HT-29 (cell line): ENCODE data around the gene P3H2. TPM values are rescaled to one million over a fixed set of nuclear protein-coding genes. Genes with fewer than 3 reads are reported as not detected.

Source experiments
- DNase-seq: peaks from one replicate; pipeline ENCODE4 v3.0.0-alpha.2; 2015; ENCODE audit warnings: low spot score
- total RNA-seq: library from RNA; depleted of rRNA; stranded (reverse); fragments of >200 nt; shearing (Covaris generic); gene quantifications from 2 replicates; pipeline ENCODE4 v1.2.3, GENCODE V29; 2014

The P3H2 gene
- total RNA-seq, 1 experiment from 2014 or later: 1.1 TPM

- no peak for DNase-seq
These were observed 64.9 kb downstream of the P3H2 start for GRCh38 chr3:190055773-190056172.

DNA sequence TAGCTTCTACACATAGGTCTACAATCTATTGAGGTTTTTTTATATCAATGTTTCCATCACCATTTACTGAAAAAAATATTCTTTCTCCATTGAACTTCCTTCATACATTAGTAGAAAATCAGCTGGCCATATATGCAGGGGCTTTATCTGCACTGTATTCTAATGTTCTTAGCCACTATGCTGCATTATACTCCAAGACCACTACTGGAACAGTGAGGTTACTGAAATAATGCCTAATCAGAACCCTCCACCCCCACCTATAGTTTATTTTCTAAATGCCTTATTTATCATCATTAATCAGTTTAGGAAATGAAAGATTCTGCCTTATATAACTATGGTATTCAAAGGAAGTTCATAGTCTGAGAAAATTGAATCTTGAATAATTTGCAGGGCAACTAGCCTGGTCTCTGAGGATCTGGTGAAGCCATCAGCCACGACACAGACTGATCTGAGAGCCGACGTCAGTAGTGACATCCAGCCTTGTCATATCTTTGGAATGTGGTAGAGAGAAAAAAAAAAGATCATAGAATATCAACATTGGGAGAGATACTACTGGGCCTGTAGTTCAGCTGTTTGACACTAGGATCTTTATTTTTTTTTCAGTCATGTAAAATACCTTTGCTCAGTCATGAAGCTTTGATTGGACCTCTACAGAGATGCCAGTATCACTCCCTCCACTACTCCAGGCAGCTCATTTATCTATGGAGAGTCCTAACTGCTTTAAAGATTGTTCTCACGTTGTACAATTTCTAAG, 66.6 kb downstream of the P3H2 start:
- peak; percentile 33 for DNase-seq

DNA sequence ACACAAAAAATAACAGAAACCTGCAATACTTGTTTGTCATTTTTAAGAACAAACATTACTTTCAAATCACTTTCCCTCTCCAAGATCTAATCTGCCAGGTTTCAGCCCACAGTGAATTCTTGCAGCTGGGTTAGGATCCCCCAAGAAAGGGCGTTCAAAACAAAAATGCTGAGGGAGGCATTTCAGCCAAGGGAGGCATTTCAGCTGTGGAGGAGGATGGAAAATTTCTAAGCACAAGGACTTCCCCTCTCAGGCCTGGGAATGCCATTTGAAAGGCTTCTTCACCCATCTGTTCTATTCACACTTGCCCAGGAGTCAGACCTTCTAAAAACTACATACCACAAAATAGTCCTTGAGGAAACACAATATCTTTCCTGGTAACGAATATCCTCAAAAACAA, 69.1 kb downstream of the P3H2 start:
- no peak for DNase-seq

DNA sequence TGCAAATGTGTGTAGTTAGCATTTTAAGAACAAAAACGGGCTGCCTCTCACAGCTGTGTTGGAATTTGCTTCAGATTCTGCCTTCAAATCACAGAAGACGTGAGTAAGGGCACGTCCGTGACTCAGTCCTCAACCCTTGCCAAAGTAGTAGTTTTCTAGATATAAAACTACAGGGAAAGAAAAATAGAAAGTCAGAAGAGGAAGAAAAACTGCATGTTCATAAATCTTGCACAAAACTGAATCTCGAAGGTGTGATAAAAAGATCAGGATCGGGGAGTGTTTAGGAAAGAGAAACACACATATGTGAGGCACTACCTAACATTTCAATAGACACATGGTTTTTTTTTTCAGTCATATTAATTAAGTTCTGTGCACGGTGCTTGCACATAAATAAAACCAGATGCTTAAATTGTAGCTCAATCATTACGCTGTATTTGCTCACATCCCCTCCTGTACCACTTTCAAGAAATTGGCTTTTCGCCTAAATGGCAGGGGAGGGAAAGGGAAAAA, 71.7 kb downstream of the P3H2 start:
- no peak for DNase-seq

DNA sequence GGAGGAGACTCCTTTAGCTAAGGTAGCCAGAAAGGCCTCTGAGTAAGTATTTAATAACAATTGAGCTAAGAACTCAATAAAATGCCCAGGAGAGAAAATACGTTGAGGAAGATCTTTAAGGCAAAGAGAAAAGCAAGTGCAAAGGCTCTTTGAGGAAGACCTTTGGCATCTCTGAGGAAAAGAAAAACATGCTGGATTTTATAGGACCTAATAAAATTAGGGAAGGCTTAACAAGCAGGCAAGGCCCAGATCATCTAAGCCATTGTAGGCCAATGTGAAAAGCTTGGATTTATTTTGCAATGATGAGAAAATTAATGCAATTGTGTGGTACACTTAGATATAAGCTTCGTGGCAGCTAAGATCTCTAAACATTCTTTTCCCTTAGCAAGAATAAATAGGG, 75.7 kb downstream of the P3H2 start:
- no peak for DNase-seq

DNA sequence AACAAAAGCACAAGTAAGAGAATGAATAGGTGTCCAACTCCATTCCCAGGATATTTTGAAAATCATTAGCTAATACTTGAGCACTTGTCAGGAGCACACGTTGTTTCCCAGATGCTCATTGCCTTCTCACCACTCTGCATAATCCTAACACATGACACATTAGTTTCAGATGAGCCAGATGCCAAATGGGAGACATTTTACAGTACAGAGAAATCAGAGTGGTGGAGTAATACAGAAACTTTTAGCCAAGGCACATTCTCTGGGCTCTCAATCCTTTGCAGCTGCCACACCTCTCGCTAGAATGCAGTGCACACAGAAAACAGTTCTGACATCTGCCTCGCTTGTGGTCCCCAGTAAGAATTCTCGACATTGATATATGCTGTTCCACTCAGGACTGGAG, 76.6 kb downstream of the P3H2 start:
- no peak for DNase-seq

DNA sequence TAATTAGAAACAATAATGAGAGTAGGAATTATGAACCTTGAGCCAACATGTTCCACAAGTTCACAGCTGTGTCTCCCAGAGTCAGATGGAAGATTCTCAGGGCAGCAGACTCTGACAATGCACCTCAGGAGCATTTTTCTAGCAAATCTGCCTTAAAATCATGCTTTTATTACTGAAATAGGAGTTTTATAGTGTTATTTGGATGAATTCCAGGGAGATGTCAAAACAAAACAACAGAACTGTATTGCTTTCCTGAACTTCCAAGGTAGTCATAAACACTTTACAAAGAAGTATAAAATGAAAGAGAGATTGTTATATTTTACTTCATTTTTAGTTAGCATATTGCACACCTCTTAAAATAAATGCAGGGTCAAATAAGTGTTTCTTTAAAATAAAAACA, 77.0 kb downstream of the P3H2 start:
- no peak for DNase-seq

DNA sequence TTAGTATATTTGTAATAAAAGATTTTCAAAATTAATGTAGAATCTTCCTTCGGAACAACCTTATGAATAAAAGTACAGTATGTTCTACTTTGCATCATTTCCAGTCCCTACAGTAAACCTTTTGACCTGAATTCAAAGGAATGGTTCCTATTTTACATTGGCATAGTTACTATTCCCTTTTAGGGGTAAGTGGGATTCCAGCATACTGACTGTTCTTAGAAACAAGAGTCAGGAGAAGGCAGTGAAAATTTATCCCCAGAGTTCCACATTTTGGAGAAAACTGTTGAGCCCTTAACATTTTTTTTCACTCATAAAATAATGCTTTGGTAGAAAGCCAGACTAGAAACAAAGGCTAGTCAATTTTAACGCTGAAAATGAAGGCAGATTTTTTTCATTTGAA, 78.1 kb downstream of the P3H2 start:
- no peak for DNase-seq

- no peak for DNase-seq
These were observed 79.2 kb downstream of the P3H2 start for GRCh38 chr3:190041333-190042041.

- DNase-seq: no peak
These were observed 80.6 kb downstream of the P3H2 start for GRCh38 chr3:190040145-190040544.

GRCh38 chr3:190038050-190038933, 82.4 kb downstream of the P3H2 start:
- peak; percentile 52 for DNase-seq

GRCh38 chr3:190036631-190037030, 84.1 kb downstream of the P3H2 start:
- no peak for DNase-seq

- DNase-seq: no peak
These were observed 86.3 kb downstream of the P3H2 start for GRCh38 chr3:190034446-190034845.

GRCh38 chr3:190032923-190033322, 87.8 kb downstream of the P3H2 start:
- no peak for DNase-seq

- DNase-seq: peak; percentile 12
These were observed 88.6 kb downstream of the P3H2 start for GRCh38 chr3:190031887-190032752.

DNA sequence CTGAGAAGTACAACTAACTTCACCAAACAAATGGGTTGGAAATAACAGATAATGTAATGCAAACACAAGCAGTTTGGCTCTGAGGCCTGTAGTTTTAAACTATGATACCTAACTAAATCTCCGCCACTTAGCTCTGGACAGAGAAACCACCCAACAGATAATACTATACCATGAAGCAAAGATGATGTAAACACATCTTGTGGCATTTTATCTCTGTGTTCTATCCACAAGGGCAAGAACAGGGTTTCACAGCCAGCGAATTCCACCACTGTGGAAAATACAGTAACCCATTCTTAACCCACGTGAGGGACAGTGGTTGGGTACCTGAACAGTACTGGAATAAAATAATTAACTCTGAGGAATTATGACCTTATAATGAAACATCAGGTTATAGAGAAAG, 93.6 kb downstream of the P3H2 start:
- no peak for DNase-seq

- no peak for DNase-seq
These were observed 94.5 kb downstream of the P3H2 start for GRCh38 chr3:190026154-190026553.

- DNase-seq: no peak
These were observed 95.8 kb downstream of the P3H2 start for GRCh38 chr3:190024912-190025311.

- DNase-seq: no peak
These were observed 100.9 kb downstream of the P3H2 start for GRCh38 chr3:190019844-190020243.

GRCh38 chr3:190019006-190019405, 101.7 kb downstream of the P3H2 start:
- DNase-seq: no peak

DNA sequence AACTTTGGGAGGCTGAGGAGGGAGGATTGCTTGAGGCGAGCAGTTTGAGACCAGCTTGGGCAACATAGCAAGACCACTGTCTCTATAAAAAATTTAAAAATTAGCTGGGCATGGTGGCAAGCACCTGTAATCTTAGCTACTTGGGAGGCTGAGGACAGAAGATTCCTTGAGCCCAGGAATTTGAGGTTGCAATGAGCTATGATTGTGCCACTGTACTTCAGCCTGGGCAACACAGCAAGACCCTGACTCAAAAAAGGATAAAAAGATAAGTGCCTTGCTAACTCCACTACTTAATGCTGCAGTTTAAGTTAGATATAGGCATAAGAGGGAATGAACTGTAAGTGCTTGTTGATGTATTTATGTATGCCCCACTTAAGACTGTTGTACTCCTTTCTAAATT, 102.2 kb downstream of the P3H2 start:
- DNase-seq: no peak
